HG03439 (cell line): ENCODE measurements around the gene GGNBP2.

Experiments used
- ATAC-seq: cut with Tn5 transposase; IDR thresholded peaks from one replicate; pipeline ENCODE4 v1.9.1; 2021; ENCODE audit warnings: mild to moderate bottlenecking, moderate library complexity; ENCODE audit not compliant: unreplicated experiment

GGNBP2 gene

GRCh38 chr17:36550491-36551417, 6.0 kb downstream of the GGNBP2 start:
- no peak for ATAC-seq

- ATAC-seq, result no peak
Measured at GRCh38 chr17:36553459-36553858, 8.7 kb downstream of the GGNBP2 start.

GRCh38 chr17:36566081-36566480, 21.4 kb downstream of the GGNBP2 start:
- no peak for ATAC-seq

- ATAC-seq, result no peak
Measured at GRCh38 chr17:36575028-36575427, 30.3 kb downstream of the GGNBP2 start.

GRCh38 chr17:36576793-36577192, 32.1 kb downstream of the GGNBP2 start:
- no peak for ATAC-seq

GRCh38 chr17:36578671-36579070, 34.0 kb downstream of the GGNBP2 start:
- no peak for ATAC-seq

- ATAC-seq, result no peak
Measured at GRCh38 chr17:36583787-36584186, 39.1 kb downstream of the GGNBP2 start.

GRCh38 chr17:36586138-36586537, 41.4 kb downstream of the GGNBP2 start:
- no peak for ATAC-seq

GRCh38 chr17:36590082-36590481, 45.4 kb downstream of the GGNBP2 start:
- ATAC-seq, result no peak

- ATAC-seq, result peak; percentile 70
Measured at GRCh38 chr17:36591434-36592315, 47.0 kb downstream of the GGNBP2 start, which contains the start of gene DHRS11. Gene DHRS11 (plus strand): TSS chr17:36591879. CDS start chr17:36592010, 131 bp downstream.

GRCh38 chr17:36592316-36592715, 47.6 kb downstream of the GGNBP2 start:
- ATAC-seq, result no peak

GRCh38 chr17:36592716-36593321, 48.1 kb downstream of the GGNBP2 start:
- no peak for ATAC-seq

- no peak for ATAC-seq
Measured at GRCh38 chr17:36593656-36594316, 49.1 kb downstream of the GGNBP2 start.

- no peak for ATAC-seq
Measured at GRCh38 chr17:36594626-36595401, 50.1 kb downstream of the GGNBP2 start.

- ATAC-seq, result no peak
Measured at GRCh38 chr17:36597226-36597625, 52.5 kb downstream of the GGNBP2 start.

GRCh38 chr17:36597866-36598777, 53.4 kb downstream of the GGNBP2 start:
- ATAC-seq, result no peak

- no peak for ATAC-seq
Measured at GRCh38 chr17:36598951-36599401, 54.3 kb downstream of the GGNBP2 start.

GRCh38 chr17:36599546-36600250, 55.0 kb downstream of the GGNBP2 start:
- no peak for ATAC-seq
